HCT116 (cell line): Measurements from ENCODE around the gene WNT16. TPM values are rescaled to one million over a fixed set of nuclear protein-coding genes. Genes with fewer than 3 reads are reported as not detected.

Source experiments
- ATAC-seq: fragments of 200-7000 bp; cut with Tn5 transposase; 2 replicates; pipeline ENCODE4 v1.9.1; 2020; ENCODE audit warnings: mild to moderate bottlenecking, moderate library complexity
- BruUV-seq: library from RNA; stranded (reverse); fragments of 400-500 nt; replicated peaks from 2 replicates; lab custom pipeline; 2021; lab: Mats Ljungman, UMichigan
- CTCF ChIA-PET: fragments of 300-600 bp; sonication (Branson Sonifier 250); formaldehyde crosslinking; loops from one replicate; lab custom pipeline; 2021; ENCODE audit warnings: antibody characterized with exemption; lab: Charles Lee
- POLR2A ChIA-PET: fragments of 300-600, 350-600 bp; sonication (Branson Sonifier 250); formaldehyde crosslinking; loops from one replicate; lab custom pipeline; 2021; ENCODE audit warnings: antibody characterized with exemption; lab: Charles Lee
- RAD21 ChIA-PET, 2 experiments: fragments of 300-600 bp; sonication (Branson Sonifier 250); formaldehyde crosslinking; loops; one replicate each; lab custom pipeline; 2023; ENCODE audit warnings: low total read pairs in 2 of 2; ENCODE audit not compliant: uncharacterized antibody in 2 of 2, unreplicated experiment in 2 of 2, low non-redundant PET in 1 of 2; lab: Charles Lee
- DNase-seq: peaks from one replicate; pipeline ENCODE4 v3.0.0-alpha.2; 2010; ENCODE audit warnings: low read depth, low spot score
- H2AFZ ChIP-seq: fragments of 200-600 bp; shearing (Covaris generic), sonication (generic); 2 replicates; pipeline ENCODE4 v1.6.1; 2017; ENCODE audit warnings: low read depth, mixed run types, mixed read lengths, antibody characterized with exemption, low read length; ENCODE audit not compliant: poor library complexity, severe bottlenecking
- H3K27ac ChIP-seq: 2 replicates; pipeline ENCODE4 v1.5.1; 2012; ENCODE audit warnings: low read depth, low read length
- H3K27me3 ChIP-seq: fragments of 200-600 bp; sonication (generic); 2 replicates; pipeline ENCODE4 v1.6.1; 2016; ENCODE audit warnings: mixed run types, low read length, mixed read lengths; ENCODE audit not compliant: insufficient read depth
- H3K36me3 ChIP-seq, 2 experiments: fragments of 200-500 bp in 1 of 2; fragments of 200-600 bp in 1 of 2; sonication (Bioruptor generic) in 1 of 2; sonication (generic) in 1 of 2; 2 replicates each; pipeline versions ENCODE4 v1.5.1 to v1.6.1; 2014 to 2016; ENCODE audit warnings: low read length in 2 of 2, inconsistent platforms in 1 of 2, mixed read lengths in 1 of 2, mixed run types in 1 of 2; ENCODE audit not compliant: insufficient read depth in 2 of 2, control insufficient read depth in 1 of 2
- H3K4me1 ChIP-seq, 2 experiments: fragments of 200-600 bp in 1 of 2; sonication (generic) in 1 of 2; 2 replicates each; pipeline versions ENCODE4 v1.5.1 to v1.6.1; 2012 to 2017; ENCODE audit warnings: low read length in 2 of 2, inconsistent platforms in 1 of 2, mild to moderate bottlenecking in 1 of 2, mixed read lengths in 1 of 2, mixed run types in 1 of 2, moderate library complexity in 1 of 2; ENCODE audit not compliant: insufficient read depth in 2 of 2, control insufficient read depth in 1 of 2
- H3K4me2 ChIP-seq: fragments of 200-600 bp; sonication (generic); 2 replicates; pipeline ENCODE4 v1.6.1; 2017; ENCODE audit warnings: mixed run types, low read length, mixed read lengths
- H3K4me3 ChIP-seq, 2 experiments: fragments of 200-600 bp in 1 of 2; sonication (generic) in 1 of 2; replicated peaks in 1 of 2; 2 replicates each; pipeline ENCODE4 v1.5.1; 2011 to 2016; ENCODE audit warnings: low read length in 2 of 2, control low read depth in 1 of 2, low read depth in 1 of 2, mild to moderate bottlenecking in 1 of 2, mixed read lengths in 1 of 2, mixed run types in 1 of 2
- H3K79me2 ChIP-seq: fragments of 200-600 bp; sonication (generic); 2 replicates; pipeline ENCODE4 v1.6.1; 2017; ENCODE audit warnings: mild to moderate bottlenecking, mixed run types, low read length, moderate library complexity, mixed read lengths; ENCODE audit not compliant: insufficient read depth
- H3K9ac ChIP-seq: fragments of 200-600 bp; sonication (generic); 2 replicates; pipeline ENCODE4 v1.6.1; 2016; ENCODE audit warnings: low read length, mixed read lengths
- H3K9me2 ChIP-seq: fragments of 200-600 bp; sonication (generic), shearing (Covaris generic); 2 replicates; pipeline ENCODE4 v1.6.1; 2017; ENCODE audit warnings: mixed run types, mild to moderate bottlenecking, moderate library complexity; ENCODE audit not compliant: insufficient read depth
- H3K9me3 ChIP-seq, 2 experiments: fragments of 200-500 bp in 1 of 2; fragments of 200-600 bp in 1 of 2; sonication (Bioruptor generic) in 1 of 2; sonication (generic) in 1 of 2; 2 replicates each; pipeline ENCODE4 v1.6.1; 2014 to 2017; ENCODE audit warnings: low read length in 2 of 2, mixed read lengths in 2 of 2, inconsistent platforms in 1 of 2, low read depth in 1 of 2, mild to moderate bottlenecking in 1 of 2, mixed run types in 1 of 2, moderate library complexity in 1 of 2; ENCODE audit not compliant: control insufficient read depth in 1 of 2, insufficient read depth in 1 of 2
- H4K20me1 ChIP-seq: fragments of 200-600 bp; sonication (generic), shearing (Covaris generic); 2 replicates; pipeline ENCODE4 v1.6.1; 2017; ENCODE audit warnings: mixed run types, mild to moderate bottlenecking, moderate library complexity; ENCODE audit not compliant: insufficient read depth
- CBX3 ChIP-seq: IDR thresholded peaks from 2 replicates; pipeline ENCODE4 v1.6.1; 2012; ENCODE audit warnings: low read depth
- CEBPB ChIP-seq: IDR thresholded peaks from 2 replicates; pipeline ENCODE4 v1.6.1; 2012; ENCODE audit warnings: low read depth
- CTCF ChIP-seq, 3 experiments: fragments of 200-600 bp in 1 of 3; sonication (generic) in 1 of 3; IDR thresholded peaks in 2 of 3; conservative IDR thresholded peaks in 1 of 3; 2 replicates each; pipeline ENCODE4 v1.5.1; 2012 to 2017; ENCODE audit warnings: low read depth in 2 of 3, low read length in 2 of 3, antibody characterized with exemption in 1 of 3, borderline replicate concordance in 1 of 3, control low read depth in 1 of 3, mild to moderate bottlenecking in 1 of 3, mixed read lengths in 1 of 3, mixed run types in 1 of 3, moderate library complexity in 1 of 3; ENCODE audit not compliant: insufficient read depth in 1 of 3
- ELF1 ChIP-seq: IDR thresholded peaks from 2 replicates; pipeline ENCODE4 v1.6.1; 2012; ENCODE audit warnings: low read depth, borderline replicate concordance
- FOSL1 ChIP-seq: IDR thresholded peaks from 2 replicates; pipeline ENCODE4 v1.6.1; 2012; ENCODE audit warnings: low read depth
- POLR2A ChIP-seq: IDR thresholded peaks from 2 replicates; pipeline ENCODE4 v1.7.0; 2011; ENCODE audit warnings: borderline replicate concordance; ENCODE audit not compliant: insufficient read depth, insufficient read length; ENCODE audit errors: extremely low read depth
- RAD21 ChIP-seq: IDR thresholded peaks from 2 replicates; pipeline ENCODE4 v1.6.1; 2012; ENCODE audit warnings: low read depth, mild to moderate bottlenecking
- SIN3A ChIP-seq: IDR thresholded peaks from 2 replicates; pipeline ENCODE4 v1.6.1; 2012; ENCODE audit warnings: low read depth
- SRF ChIP-seq: IDR thresholded peaks from 2 replicates; pipeline ENCODE4 v1.6.1; 2012; ENCODE audit warnings: low read depth
- TCF7L2 ChIP-seq: IDR thresholded peaks from 2 replicates; pipeline ENCODE4 v1.7.0; 2011; ENCODE audit warnings: borderline replicate concordance, inconsistent platforms; ENCODE audit not compliant: insufficient read depth, insufficient read length; ENCODE audit errors: extremely low read depth
- ZBTB33 ChIP-seq: IDR thresholded peaks from 2 replicates; pipeline ENCODE4 v1.6.1; 2011; ENCODE audit warnings: mild to moderate bottlenecking, low read length, moderate library complexity; ENCODE audit not compliant: insufficient replicate concordance; ENCODE audit errors: extremely low read depth
- ZNF274 ChIP-seq: fragments of 200-500 bp; sonication (Bioruptor generic); IDR thresholded peaks from 2 replicates; pipeline ENCODE4 v1.6.1; 2014; ENCODE audit warnings: mild to moderate bottlenecking, low read depth, low read length, inconsistent platforms
- intact Hi-C: fragments of 100-400 bp; cut with micrococcal nuclease; formaldehyde crosslinking; loops from 2 replicates; pipeline ENCODE4 v1.10.0; 2022
- total RNA-seq: library from RNA; stranded (reverse); gene quantifications from one replicate; pipeline ENCODE4 v1.2.1, GENCODE V29; 2021; ENCODE audit not compliant: unreplicated experiment
- TF ChIP-seq, protein P1 (sequence below): IDR thresholded peaks from 2 replicates; pipeline ENCODE4 v1.6.1; 2012; ENCODE audit warnings: low read depth
- TF ChIP-seq, protein P2 (sequence below): IDR thresholded peaks from 2 replicates; pipeline ENCODE4 v1.6.1; 2012

The WNT16 gene
- total RNA-seq, 1 experiment from 2014 or later = 152 TPM

DNA sequence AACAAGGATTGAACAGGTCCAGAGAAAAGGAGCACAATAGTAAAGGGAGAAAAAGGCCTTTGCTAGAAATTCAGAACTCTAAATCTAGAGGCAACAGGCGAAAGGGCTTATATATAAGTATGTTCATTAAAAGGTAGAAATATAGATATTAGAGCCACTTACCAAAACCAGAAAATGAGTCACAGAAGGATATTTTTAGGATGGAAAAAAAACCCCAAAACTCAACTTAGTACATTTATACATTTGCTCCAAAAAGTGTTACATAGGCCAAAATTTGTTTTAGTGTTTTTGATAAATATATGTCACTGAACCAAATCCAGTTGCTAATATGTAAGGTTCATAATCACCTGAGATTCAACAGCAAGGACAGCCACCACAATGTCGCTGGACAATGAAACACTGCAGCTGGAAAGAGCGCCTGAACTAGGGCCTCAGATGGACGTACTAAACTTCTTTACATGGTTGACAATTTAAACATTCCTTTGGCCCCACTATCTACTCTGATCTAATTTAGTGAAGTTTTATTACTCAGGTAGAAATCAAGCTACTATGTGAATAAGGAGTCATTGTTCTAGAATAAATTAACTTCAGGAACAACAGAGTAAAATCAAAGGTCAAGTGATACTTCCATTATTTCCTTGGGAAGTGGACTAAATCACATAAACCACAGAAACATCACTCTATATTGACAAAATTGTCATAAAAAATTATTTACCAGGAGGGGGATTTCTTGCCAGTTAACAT is 56.4 kb downstream of the WNT16 start:
- DNase-seq = no peak
- H3K4me1 ChIP-seq = peaks cover 18 to 61% of the 10 kb centered on the region in 2 experiments; a peak in 3 of 4 replicates
- POLR2A ChIA-PET = no interaction called here
- intact Hi-C loops = no loop called here
- no peak overlapping the region for H3K9ac ChIP-seq
- H4K20me1 ChIP-seq = peaks cover 86% of the 10 kb centered on the region
- H3K79me2 ChIP-seq = peaks cover 100% of the 10 kb centered on the region
- H3K4me2 ChIP-seq = peak overlapping the region; percentile 0; the same call in 1 of the 2 replicates
- TF ChIP-seq RAD21 (no peak), TCF7L2 (no peak), ZBTB33 (no peak), SIN3A (no peak), CEBPB (no peak), FOSL1 (no peak), SRF (no peak), CBX3 (no peak), ELF1 (no peak), POLR2A (no peak), ZNF274 (no peak), CTCF (IDR thresholded peaks at IDR 0.05 in 2 of 3, conservative IDR thresholded peaks at IDR 0.05 in 1 of 3; ENCODE audit: borderline replicate concordance in 1 of 3, insufficient read depth in 1 of 3, low read depth in 2 of 3, low read length in 2 of 3) (no peak)
- TF ChIP-seq, protein P1, sequence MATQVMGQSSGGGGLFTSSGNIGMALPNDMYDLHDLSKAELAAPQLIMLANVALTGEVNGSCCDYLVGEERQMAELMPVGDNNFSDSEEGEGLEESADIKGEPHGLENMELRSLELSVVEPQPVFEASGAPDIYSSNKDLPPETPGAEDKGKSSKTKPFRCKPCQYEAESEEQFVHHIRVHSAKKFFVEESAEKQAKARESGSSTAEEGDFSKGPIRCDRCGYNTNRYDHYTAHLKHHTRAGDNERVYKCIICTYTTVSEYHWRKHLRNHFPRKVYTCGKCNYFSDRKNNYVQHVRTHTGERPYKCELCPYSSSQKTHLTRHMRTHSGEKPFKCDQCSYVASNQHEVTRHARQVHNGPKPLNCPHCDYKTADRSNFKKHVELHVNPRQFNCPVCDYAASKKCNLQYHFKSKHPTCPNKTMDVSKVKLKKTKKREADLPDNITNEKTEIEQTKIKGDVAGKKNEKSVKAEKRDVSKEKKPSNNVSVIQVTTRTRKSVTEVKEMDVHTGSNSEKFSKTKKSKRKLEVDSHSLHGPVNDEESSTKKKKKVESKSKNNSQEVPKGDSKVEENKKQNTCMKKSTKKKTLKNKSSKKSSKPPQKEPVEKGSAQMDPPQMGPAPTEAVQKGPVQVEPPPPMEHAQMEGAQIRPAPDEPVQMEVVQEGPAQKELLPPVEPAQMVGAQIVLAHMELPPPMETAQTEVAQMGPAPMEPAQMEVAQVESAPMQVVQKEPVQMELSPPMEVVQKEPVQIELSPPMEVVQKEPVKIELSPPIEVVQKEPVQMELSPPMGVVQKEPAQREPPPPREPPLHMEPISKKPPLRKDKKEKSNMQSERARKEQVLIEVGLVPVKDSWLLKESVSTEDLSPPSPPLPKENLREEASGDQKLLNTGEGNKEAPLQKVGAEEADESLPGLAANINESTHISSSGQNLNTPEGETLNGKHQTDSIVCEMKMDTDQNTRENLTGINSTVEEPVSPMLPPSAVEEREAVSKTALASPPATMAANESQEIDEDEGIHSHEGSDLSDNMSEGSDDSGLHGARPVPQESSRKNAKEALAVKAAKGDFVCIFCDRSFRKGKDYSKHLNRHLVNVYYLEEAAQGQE = no peak
- TF ChIP-seq, protein P2, sequence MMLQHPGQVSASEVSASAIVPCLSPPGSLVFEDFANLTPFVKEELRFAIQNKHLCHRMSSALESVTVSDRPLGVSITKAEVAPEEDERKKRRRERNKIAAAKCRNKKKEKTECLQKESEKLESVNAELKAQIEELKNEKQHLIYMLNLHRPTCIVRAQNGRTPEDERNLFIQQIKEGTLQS = no peak
- H3K9me3 ChIP-seq = no peaks in the 10 kb centered on the region
- RAD21 ChIA-PET = no interaction called here
- ATAC-seq = no peak
- H2AFZ ChIP-seq = no peak overlapping the region
- H3K27ac ChIP-seq = no peak overlapping the region
- H3K4me3 ChIP-seq = no peak overlapping the region
- CTCF ChIA-PET = interaction anchor here (1.2 to 1.6 kb wide), 2 partner anchors 11 to 18 kb away, joined by 3 to 5 read pairs; partner anchors contain the start of gene FAM3C
- no peaks in the 10 kb centered on the region for H3K27me3 ChIP-seq
- no peaks in the 10 kb centered on the region for H3K9me2 ChIP-seq
- H3K36me3 ChIP-seq = peaks cover 2 to 34% of the 10 kb centered on the region in 2 experiments
- BruUV-seq = no TSS peak
